ENCODE results near the gene CMSS1. TPM values are rescaled to one million over a fixed set of nuclear protein-coding genes. Genes with fewer than 3 reads are reported as not detected.

The CMSS1 gene
- total RNA-seq, 6 experiments from 2014 or later: 10.1 to 14.6 (median 11.6) TPM

DNA sequence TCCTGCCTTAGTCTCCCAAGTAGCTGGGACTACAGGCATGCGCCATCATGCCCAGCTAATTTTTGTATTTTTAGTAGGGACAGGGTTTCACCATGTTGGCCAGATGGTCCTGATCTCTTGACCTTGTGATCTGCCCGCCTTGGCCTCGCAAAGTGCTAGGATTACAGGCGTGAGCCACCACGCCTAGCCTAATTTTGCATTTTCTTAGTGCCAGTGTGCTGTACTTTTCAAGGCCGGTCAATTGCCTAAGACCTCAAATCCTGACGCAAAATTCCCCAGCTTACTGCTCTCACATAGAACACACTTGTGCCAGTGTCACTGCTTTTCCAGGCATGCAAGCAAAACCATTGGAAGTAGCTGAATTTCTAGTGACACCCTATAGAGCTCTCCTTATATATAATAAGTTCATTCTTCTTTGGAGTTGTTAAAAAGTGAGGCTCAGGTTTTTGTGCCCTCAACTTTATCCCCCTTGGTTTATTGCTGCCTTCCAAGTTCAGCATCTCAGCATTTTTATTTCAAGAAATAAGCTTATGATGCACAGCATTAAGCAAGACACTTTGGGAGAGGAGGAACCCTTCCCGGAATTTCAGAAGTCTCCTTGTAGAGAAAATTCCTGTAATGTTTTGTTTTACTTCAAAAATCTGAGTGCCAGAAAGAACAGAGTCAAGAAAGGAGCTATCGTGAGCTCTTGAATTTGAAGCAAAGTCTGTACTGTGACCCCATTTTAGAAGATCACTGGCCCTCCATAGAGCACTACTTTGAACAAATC is 203.4 kb downstream of the CMSS1 start:
- Histone ChIP-seq H3K4me3 (no peak overlapping the region), H3K27me3 (no peaks in the 10 kb centered on the region), H3K9me3 (no peaks in the 10 kb centered on the region), H3K27ac (no peak overlapping the region), H3K36me3 (no peaks in the 10 kb centered on the region), H3K4me1 (peaks cover 0 to 8% (median 0%) of the 10 kb centered on the region in 4 donors)
- WGBS (ENCODE audit: insufficient coverage, low coverage, low lambda C conversion rate, missing lambda C conversion rate): 93% methylated on average over 9 of the region's 9 CpGs
- DNase-seq: no peak
- no peak for TF ChIP-seq POLR2A (IDR thresholded peaks at IDR 0.05)
- TF ChIP-seq, protein P1, sequence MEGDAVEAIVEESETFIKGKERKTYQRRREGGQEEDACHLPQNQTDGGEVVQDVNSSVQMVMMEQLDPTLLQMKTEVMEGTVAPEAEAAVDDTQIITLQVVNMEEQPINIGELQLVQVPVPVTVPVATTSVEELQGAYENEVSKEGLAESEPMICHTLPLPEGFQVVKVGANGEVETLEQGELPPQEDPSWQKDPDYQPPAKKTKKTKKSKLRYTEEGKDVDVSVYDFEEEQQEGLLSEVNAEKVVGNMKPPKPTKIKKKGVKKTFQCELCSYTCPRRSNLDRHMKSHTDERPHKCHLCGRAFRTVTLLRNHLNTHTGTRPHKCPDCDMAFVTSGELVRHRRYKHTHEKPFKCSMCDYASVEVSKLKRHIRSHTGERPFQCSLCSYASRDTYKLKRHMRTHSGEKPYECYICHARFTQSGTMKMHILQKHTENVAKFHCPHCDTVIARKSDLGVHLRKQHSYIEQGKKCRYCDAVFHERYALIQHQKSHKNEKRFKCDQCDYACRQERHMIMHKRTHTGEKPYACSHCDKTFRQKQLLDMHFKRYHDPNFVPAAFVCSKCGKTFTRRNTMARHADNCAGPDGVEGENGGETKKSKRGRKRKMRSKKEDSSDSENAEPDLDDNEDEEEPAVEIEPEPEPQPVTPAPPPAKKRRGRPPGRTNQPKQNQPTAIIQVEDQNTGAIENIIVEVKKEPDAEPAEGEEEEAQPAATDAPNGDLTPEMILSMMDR (IDR thresholded peaks at IDR 0.05): no peak
- intact Hi-C loops (cut with DNase I): no loop called here
- ATAC-seq: no peak

DNA sequence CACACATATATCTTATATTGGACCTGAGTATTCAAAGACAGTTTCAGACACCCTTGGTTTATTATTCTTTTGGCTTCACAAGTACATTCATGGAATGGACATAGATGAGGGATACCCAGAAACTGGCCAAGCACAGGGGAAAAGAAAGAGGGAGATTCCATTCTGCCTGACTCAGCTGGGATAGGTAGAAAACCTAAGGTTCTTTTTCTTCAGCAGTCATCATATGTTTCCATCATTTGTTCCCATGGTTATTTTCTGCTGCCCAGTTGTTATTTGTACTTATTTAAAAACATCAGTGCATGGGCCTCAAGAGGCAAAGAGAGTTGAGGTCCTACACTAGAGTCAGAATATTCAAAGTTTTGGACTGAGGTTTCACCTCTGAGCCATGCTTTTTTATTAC is 204.8 kb downstream of the CMSS1 start:
- Histone ChIP-seq H3K27me3 (no peaks in the 10 kb centered on the region), H3K9me3 (no peaks in the 10 kb centered on the region), H3K4me3 (no peak overlapping the region), H3K4me1 (peaks cover 0 to 8% (median 0%) of the 10 kb centered on the region in 4 donors), H3K27ac (no peak overlapping the region), H3K36me3 (no peaks in the 10 kb centered on the region)
- no peak for DNase-seq
- no peak for ATAC-seq
- no peak for TF ChIP-seq POLR2A (IDR thresholded peaks at IDR 0.05)
- TF ChIP-seq, protein P1 (IDR thresholded peaks at IDR 0.05): no peak
- intact Hi-C loops (cut with DNase I): no loop called here

DNA sequence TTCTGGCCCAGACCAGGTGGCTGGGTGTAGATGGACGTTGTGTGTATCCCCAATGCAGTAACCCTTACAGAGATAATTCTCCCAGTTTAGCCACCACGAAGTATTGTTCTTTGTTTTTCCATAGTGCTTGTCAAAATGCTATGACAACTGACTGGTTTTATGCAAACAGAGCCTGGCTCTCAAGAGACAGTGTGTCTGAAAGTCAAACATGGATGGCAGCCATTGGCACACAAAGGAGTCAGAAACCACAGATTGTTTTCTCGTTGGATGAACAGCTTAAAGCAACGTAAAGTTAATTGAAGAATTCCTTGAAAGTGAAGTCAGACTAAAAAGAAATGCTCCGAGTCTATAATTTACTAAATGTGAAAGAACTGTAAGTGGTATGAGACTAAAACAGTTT is 205.5 kb downstream of the CMSS1 start:
- Histone ChIP-seq H3K27me3 (no peaks in the 10 kb centered on the region), H3K9me3 (no peaks in the 10 kb centered on the region), H3K27ac (no peak overlapping the region), H3K36me3 (no peaks in the 10 kb centered on the region), H3K4me3 (no peak overlapping the region), H3K4me1 (peaks cover 0 to 8% (median 0%) of the 10 kb centered on the region in 4 donors)
- WGBS (ENCODE audit: insufficient coverage, low coverage, low lambda C conversion rate, missing lambda C conversion rate): 73% methylated on average over 5 of the region's 5 CpGs
- intact Hi-C loops (cut with DNase I): no loop called here
- TF ChIP-seq, protein P1 (IDR thresholded peaks at IDR 0.05): no peak
- no peak for TF ChIP-seq POLR2A (IDR thresholded peaks at IDR 0.05)
- no peak for ATAC-seq
- DNase-seq: no peak

DNA sequence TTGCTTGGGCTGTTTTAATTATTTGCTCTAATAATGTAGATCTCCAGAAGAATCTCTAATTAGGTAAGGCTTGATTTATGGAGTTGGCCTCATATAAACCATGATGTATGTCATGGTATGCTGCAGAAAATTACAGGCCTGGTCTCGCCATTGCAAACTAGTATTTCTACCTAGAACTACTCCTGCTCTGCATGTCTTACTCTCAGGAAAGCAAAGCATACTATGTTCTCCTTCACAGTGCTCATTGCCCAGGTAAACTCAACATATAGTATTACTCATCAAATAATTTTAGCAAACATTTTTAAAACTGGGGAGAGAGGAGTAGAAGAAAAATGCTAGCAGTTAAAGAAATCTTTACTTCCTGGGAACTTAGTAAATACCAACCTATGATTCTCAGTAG is 205.9 kb downstream of the CMSS1 start:
- 92% methylated on average over 1 of the region's 1 CpG for WGBS (ENCODE audit: insufficient coverage, low coverage, low lambda C conversion rate, missing lambda C conversion rate)
- Histone ChIP-seq H3K36me3 (no peaks in the 10 kb centered on the region), H3K27me3 (no peaks in the 10 kb centered on the region), H3K4me1 (peaks cover 0 to 8% (median 0%) of the 10 kb centered on the region in 4 donors), H3K27ac (no peak overlapping the region), H3K4me3 (no peak overlapping the region), H3K9me3 (no peaks in the 10 kb centered on the region)
- ATAC-seq (no peak), DNase-seq (no peak)
- intact Hi-C loops (cut with DNase I): no loop called here
- TF ChIP-seq POLR2A (IDR thresholded peaks at IDR 0.05): no peak

DNA sequence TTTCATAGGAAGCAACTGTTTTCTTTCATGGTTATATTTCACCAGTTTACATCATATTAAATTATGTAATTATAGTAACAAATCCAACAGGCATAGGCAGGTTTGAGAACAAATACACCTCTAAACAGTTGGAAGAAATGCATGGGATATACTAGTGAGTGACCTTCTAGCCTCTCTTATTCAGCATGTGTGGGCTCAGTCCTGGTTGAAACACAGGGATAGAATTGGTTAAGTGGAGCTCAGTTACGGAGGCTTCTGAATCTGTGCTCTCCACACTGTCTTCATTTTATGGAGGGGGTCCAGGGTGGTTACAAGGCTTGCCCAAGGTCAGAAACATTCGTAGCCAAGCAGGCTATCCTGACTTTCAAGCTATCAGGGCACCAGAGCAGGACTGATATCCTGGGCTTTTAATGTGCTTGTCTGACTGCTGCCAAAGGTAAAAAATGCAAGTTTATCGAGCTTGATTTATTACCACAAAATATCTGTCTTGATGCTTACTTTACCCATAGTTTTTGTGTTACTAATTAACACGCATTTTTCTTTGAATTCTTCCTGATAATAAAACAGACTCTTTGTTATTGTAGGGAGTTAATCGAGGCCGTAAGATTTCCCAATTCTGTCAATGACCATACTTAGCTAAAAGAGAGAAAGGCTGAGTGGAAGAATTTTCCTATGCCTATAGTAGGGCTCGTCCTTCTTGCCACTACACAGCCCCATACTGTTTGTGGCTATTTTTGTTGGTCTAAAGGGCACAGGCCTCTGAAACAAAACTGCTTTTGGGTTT is 207.1 kb downstream of the CMSS1 start:
- TF ChIP-seq POLR2A (IDR thresholded peaks at IDR 0.05): no peak
- TF ChIP-seq, protein P1 (IDR thresholded peaks at IDR 0.05): no peak
- no peaks in the 10 kb centered on the region for H3K36me3 ChIP-seq
- ATAC-seq: peak; percentile 77 to 88 (median 82)
- peaks cover 0 to 8% (median 0%) of the 10 kb centered on the region in 4 donors for H3K4me1 ChIP-seq
- no peak for DNase-seq
- H3K9me3 ChIP-seq: no peaks in the 10 kb centered on the region
- peak overlapping the region; percentile 19 to 30 (median 22) for H3K27ac ChIP-seq
- WGBS (ENCODE audit: insufficient coverage, low coverage, low lambda C conversion rate, missing lambda C conversion rate): 42% methylated on average over 6 of the region's 7 CpGs
- intact Hi-C loops (cut with DNase I): no loop called here
- no peak overlapping the region for H3K4me3 ChIP-seq
- H3K27me3 ChIP-seq: no peaks in the 10 kb centered on the region

Data from right lobe of liver (tissue), 6 donors.